NCI-H2107 treated with DMSO at 0.1 percent for 48 hours (cell line): ENCODE measurements around the gene PTPRCAP.

Experiments used
- DNase-seq: peaks from one replicate; lab custom pipeline; 2025; ENCODE audit not compliant: unreplicated experiment; lab: John Stamatoyannopoulos, UW

The PTPRCAP gene

DNA sequence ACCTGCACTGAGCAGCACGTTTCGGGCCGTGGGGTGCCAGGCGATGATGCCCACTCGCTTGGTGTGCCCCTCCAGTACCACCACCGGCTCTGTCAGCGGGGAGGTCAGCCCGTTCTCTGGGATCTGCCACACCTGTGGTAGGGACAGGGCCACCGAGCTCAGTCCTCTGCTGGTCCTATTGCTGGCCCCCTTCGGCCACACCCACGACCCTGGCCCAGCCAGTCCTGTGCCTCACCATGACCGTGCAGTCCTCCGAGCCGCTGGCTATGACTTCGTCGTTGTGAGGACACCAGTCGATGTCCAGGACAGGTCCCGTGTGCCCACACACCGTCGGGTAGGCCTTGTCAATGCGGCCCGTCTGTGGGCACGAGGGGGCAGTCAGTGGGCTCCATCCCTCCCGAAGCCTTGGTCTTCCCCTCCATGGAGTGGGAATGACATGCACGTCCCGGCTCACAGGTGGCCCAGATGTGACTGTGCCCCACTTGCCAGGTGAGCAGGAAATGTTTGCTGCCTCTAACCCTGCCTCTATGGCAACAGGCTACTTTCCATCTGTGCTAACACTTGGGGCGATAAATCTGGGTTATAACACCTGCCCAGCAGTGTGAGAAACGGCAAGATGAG is 4.4 kb upstream of the PTPRCAP start:
- DNase-seq: no peak

DNA sequence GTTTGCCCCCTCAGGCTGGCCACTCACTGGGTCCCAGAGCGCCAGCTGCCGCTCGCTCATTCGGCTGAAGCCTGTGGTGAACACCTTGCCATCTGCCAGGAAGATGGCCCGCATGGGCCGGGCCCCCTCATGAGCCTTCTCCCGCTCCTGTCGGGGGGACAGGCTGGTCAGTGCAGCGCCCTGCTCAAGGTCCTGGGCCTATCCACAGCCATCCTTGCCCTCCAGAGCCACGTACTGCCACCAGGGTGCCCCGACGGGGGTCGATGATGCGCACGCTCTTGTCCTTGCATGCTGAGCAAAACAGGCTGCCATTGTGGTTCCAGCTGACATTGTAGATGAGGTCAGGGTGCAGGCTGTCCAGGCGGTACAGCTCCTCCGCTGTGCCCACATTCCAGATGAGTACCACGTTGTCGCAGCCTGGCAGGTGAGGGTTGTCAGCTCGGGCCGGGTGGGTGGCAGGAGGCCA is 3.6 kb upstream of the PTPRCAP start:
- no peak for DNase-seq

DNA sequence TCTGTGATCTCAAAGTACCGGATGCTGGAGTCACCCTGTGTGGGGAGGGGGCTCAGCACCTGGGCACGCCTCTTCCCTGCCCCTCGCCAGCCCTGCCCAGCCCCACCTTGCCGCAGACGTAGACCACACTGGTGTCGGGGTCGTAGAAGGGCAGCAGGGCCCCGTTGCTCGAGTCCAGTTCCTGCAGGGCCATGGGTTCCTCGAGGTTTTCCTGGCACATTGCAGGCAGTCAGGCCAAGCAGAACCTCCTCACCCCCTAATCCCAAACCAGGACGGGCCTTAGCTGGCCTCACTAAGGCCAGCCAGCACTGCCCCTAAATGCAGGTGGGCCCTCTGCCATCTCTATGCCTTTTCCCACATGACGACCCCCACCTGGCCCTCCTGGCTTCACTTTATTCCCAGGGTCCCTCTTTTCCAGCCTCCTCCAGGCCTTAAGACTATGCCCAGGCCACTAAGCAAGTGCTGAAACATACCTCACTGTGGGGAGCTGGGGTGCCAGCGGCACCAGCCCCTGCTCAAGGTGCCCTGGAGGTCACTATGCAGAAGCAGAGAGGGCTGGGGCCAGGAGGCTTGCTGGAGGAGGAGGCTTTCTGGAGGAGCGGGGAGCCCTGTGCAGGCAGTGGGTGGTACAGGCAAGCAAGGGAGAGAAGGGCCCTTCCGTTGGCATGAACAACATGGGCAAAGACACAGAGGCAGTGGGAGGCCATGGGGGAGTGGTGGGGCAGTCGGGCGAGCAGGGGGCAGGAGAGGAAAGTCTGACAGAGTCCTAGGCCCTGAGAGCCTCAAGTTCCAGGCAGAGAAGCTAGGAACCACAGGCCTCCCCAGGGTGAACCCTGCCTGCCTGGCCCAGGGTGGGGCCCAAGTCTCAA is 3.0 kb upstream of the PTPRCAP start:
- DNase-seq: no peak

DNA sequence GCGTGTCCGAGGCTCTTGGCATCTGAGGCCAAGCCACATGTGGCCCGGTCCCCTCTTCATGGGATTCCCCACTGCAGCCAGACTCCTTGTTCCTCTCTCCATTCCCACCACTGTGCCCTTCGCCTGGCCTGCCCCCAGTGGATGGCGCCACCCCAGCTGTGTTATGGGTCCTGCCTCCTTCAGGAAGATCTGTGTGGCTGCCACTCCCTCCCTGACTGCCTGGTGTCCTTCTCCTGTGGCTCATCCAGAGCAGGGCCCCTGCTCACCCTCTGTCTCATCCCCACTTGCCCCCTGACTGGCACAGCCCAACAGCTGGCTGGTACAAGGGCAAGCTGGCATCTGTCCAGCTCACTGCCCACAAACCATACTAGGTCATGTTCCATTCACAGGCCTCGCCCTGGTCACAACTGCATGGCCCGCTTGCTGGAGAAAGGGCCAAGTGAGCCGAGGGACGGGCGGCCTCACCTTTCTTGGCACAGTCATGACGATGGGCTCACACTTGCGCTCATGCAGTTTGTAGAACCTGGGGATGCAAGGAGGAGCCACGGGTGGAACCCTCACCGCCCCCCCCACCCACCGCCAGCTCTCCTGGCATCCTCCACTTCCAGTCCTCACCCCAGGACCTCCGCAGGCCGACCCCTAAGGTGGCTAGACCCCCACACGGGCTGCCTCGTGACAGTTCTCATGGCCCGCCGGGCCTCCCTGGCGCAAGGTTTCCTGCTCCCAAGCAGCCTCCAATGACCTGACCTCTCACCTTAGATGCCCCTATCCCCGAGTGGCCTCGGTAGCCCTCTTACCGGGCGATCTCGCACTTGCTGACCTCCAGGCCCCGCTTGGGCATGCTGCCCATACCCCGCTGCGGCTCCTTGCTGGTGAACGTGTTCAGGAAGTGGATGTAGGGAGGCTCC is 2.1 kb upstream of the PTPRCAP start:
- no peak for DNase-seq

DNA sequence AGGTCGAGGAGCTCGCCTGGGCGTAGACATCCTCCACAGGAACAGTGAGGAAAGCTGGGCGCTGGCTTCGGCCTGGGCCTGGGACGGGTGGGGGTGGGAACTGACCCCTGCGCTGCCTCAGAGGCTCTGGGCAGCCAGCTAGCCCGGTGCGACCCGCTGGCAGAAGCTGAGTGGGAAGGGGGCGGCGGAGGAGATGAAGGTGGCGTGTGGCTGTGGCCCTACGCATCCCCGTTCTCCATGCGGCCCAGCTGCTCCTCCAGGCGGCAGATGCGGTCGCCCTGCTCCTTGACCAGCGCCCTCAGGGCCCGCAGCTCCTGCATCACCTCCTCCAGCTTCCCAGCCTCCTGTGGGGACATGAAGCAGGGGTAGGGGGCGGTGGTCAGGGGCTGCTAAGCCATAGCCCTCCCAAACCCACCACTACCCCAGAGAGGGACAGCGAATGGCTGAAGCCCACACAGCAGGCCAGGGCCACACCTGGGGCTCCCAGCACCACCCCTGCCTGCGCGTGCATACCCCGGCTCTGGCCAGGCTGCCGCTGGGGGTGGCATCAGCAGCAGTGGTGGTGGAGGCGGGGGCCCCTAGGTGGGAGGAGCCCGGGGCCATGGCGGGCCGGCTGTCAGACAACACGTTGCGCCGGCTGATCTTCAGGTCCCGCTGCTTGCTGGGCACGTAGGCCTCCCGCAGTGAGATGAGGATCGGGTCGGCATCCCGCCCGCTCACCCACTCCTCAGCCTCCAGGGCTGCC is 848 bp upstream of the PTPRCAP start:
- no peak for DNase-seq

DNA sequence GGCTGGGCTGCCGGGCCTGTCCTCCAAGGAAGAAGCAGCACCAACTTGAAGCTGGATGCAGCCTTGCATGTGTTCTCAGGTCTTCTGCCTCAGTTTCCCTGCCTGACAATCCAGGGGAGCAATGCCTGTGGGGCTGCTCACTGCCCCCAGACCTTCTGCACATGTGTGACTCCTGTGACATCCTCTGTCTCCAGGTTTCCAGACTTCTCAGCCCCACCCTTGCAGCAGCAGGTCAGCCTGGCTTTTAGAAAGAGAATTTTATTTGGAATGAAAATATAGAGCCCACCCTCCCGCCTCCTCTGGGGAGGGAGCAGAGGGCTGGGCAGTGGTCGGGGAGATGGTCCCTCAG is 301 bp upstream of the PTPRCAP start:
- no peak for DNase-seq

DNA sequence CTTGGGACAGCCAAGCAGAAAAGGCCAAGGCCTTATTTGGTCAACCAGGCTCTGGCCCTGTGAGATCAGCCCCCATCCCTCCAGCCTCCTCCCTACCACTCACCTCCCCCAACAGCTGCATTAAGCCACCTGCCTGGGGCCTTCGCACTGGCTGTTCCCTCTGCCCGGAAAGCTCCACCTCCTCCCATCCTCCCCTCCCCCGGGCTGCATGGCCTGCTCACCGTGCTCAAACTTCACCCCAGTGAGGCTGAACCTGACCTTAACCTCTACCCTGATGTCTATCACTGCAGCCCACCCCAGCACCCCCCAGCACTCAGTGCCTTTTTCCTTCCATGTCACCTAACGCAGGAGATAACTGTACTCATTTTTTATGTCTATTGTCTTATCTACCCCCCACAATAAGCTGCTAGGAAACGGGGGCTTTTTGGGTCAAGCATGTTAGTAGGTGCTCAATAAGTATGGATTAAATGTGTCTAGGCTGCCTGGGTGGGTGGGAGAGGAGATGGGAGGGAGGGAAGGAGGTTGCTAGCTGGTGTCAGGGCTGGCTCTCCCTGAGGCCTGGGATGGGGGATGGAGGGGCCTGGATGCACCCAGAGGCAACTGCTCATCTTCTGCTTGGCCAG is 912 bp downstream of the PTPRCAP start:
- DNase-seq: no peak

DNA sequence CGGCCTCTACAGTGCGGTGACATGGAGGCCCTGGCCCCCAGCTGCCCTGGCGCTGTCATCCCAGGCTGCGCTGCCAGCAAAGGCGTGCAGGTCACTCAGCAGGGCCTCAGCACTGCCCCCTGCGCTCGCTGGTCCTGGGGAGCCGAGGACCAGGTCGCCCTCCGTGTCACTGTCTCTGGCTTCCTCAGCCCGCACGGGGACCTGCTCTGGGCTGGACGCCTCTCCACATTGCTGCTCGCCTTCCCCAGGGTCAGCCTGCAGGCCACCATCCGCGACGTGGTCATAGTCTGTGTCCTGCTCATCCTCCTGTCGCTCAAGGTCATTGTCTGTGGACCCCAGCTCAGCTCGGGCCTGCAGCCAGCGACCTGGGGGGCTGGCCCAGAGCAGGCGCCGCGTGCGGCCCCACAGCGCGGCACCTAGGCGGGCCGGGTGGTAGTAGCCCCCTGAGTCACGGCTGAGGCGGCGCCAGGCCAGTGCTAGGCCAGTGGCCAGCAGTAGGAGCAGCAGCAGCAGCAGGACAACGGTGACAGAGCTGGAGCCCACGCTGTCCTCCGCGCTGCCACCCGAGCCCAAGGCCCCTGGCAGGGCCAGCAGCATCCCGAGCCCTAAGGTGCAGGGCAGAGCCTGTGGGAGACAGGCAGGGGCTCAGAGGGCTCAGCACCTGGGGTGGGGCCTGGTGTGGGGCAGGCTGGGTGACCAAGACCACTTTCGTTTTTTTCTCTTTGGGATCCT is 1.6 kb downstream of the PTPRCAP start:
- no peak for DNase-seq

DNA sequence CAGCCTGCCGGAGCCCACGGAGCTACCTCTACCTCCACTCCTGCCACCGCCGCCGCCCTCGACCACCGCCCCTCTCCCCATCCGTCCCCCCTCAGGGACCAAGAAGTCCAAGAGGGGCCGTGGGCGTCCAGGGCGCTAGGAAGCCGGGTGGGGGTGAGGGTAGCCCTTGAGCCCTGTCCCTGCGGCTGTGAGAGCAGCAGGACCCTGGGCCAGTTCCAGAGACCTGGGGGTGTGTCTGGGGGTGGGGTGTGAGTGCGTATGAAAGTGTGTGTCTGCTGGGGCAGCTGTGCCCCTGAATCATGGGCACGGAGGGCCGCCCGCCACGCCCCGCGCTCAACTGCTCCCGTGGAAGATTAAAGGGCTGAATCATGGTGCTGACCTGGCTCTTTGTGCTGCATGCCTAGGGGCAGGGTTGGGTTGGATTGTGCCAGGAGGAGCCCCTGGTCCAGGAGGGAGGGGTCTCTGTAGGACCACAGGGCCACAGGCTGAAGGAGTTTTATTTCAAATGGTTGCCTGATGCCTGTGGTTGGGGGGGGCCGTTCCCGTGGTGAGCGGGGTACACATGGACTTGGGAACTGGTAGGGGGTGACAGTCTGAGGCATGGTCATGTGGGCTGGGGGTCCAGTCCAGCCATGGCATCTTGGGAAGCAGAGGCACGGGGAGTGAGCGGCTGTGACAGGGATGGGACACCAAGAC is 2.3 kb downstream of the PTPRCAP start:
- no peak for DNase-seq

DNA sequence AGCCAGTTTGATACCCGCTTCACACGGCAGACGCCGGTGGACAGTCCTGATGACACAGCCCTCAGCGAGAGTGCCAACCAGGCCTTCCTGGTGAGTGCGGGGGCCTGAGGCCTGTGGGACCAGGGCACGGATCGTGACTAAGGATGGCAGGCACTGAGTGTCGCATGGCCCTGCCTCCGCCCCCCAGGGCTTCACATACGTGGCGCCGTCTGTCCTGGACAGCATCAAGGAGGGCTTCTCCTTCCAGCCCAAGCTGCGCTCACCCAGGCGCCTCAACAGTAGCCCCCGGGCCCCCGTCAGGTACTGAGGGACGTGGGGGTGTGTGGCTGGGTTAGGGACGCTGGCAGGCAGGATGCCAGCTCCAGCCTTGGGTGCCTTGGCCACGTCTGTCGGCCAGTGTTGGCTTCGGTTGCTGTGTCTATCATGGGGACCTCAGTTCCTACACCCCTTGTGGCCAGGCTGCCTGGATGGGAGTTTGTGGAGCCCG is 3.0 kb downstream of the PTPRCAP start:
- no peak for DNase-seq

DNA sequence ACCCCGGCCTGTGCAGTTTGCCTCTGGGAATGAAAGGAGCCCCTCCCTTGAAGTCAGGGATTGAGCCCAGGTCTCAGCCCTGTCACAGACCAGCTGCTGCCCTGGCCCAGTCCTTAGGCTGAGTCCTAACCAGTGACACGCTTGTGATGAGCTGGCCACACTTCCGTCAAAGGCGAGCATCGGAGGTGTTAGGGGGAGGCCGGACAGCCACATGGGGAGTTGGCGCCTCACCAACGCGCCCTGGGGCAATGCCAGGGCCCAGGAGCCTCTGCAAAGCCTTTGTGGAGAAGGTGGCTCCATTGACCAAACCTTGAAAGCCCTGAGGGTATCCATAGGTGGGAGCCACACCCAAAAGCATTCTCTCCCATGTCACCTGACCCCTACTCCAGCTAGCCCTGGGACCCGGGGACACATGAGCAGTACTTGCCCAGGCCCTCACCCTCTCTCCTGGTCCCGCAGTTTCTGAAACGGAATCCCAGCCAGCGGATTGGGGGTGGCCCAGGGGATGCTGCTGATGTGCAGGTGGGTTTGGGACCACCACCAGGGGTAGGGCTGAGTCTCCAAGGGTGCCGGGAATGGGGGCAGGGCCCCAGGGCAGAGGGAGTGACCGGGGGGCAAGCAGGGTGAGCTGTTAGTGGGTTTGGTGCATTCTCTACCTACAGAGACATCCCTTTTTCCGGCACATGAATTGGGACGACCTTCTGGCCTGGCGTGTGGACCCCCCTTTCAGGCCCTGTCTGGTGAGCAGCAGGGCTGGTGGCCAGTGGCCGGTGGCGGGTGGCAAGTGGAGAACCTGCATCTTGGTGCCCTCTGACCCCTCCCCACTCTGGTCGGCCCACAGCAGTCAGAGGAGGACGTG is 3.7 kb downstream of the PTPRCAP start:
- DNase-seq: no peak

DNA sequence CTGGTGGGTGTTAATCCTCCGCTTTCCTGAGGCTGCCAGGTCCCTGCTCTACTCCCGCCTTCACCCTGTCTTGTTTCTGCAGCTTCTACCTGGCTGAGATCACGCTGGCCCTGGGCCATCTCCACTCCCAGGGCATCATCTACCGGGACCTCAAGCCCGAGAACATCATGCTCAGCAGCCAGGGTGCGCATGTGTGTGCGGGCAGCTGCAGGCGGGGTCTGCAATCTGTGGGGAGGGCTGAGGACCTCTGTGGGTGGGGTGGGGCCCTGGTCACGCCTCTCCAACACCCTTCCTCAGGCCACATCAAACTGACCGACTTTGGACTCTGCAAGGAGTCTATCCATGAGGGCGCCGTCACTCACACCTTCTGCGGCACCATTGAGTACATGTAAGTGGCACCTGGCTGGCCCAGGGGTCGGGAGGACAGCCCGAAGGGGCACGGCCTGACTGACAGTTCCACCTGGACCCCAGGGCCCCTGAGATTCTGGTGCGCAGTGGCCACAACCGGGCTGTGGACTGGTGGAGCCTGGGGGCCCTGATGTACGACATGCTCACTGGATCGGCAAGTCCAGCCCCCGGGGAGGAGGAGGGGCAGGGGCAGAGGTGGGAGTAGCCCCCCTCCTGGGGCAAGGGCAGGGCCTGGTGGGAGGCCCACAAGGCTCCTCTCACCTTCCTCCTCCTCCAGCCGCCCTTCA is 4.7 kb downstream of the PTPRCAP start:
- no peak for DNase-seq

DNA sequence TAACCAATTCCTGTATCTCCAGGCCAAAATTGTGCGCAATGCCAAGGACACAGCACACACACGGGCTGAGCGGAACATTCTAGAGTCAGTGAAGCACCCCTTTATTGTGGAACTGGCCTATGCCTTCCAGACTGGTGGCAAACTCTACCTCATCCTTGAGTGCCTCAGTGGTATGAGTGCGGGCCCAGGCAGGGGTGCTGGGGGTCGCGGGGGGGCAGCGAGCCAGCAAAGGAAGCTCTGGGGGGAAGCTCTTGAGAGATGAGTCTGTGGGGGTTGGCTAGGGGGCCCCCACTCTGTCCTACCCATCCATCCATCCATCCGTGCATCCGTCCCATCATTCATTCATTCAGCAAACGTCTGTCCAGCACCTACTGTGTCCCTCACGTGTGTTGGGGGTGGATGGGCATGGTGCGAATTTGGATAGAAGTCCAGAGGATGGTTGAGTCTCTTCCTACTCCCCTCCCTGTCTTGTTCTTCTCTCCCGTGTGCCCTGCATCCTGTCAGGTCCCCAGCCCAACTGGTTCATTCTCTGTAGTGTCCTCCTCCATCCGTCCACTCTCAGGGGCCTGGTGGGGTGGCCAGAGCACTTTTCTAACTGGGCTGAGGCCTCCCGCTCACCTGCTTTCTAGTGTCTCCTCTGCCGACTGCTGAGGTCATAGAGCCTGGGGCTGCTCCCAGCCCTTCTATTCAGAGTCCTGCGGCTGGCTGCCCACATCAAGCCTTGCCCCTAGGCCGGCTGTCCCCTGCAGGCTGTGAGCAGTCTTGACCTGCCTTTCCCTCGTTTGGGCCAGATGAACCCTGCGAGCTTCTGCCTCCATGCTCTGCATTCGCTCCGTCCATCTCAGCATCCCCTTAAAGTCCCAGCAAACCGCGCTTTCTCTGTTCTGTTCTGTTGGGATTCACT is 5.9 kb downstream of the PTPRCAP start:
- DNase-seq: no peak

DNA sequence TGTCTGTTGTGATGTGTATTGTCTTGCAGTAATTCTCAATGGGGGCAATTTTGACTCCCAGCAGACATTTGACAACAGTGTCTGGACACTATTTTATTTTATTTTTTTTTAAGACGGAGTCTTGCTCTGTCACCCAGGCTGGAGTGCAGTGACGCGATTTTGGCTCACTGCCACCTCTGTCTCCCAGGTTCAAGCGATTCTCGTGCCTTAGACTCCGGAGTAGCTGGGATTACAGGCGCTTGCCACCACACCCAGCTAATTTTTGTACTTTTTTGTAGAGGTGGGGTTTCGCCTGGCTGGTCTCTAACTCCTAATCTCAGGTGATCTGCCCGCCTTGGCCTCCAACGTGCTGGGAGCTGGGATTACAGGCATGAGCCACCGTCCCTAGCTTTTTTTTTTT is 7.8 kb downstream of the PTPRCAP start:
- no peak for DNase-seq

DNA sequence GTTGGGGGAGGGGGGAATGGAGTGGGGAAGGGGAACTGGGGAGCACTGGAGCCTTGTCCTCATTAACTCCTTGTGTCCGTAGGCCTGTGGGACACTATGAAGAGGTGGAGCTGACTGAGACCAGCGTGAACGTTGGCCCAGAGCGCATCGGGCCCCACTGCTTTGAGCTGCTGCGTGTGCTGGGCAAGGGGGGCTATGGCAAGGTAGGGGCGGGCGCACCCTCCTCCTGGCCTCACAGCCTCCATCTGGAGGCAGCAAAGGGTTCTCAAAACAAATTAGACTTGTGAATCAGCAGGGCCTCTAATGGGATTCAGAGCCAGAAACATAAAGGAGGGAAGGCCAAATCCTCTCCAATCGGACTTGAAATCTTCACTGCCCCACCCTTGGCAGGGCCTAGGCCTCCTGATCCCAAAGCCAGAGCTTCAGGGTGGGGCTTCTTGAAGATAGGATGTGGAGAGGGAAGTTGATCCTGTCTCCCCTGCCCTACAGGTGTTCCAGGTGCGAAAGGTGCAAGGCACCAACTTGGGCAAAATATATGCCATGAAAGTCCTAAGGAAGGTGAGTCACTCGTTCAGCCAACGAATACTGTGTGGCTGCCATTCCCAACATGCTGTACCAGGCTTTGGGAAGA is 8.3 kb downstream of the PTPRCAP start:
- no peak for DNase-seq
